SK-N-SH treated with all-trans-retinoic acid at 6 μM for 48 hours (cell line): ENCODE measurements around the gene BUB1B.
"Not testable (repeated sequence)": the region's sequence is repeated elsewhere in the genome, so short reads cannot be mapped to it uniquely, and the experiment has no call there.

Experiments used
- ATAC-seq: fragments of 200-7000 bp; cut with Tn5 transposase; 3 replicates; pipeline ENCODE4 v1.9.1; 2020; ENCODE audit warnings: mild to moderate bottlenecking, moderate library complexity
- ARNTL ChIP-seq: fragments of 450-650 bp; formaldehyde crosslinking; IDR thresholded peaks from 2 replicates; pipeline ENCODE4 v1.5.0; 2020; ENCODE audit warnings: low read depth, mild to moderate bottlenecking, moderate library complexity, borderline replicate concordance
- BACH2 ChIP-seq: fragments of 250-450 bp; sonication (Bioruptor Pico); IDR thresholded peaks from 2 replicates; pipeline ENCODE4 v1.9.0; 2021; ENCODE audit warnings: mild to moderate bottlenecking, borderline replicate concordance
- CSDC2 ChIP-seq: fragments of 250-450 bp; sonication (Bioruptor Pico); IDR thresholded peaks from 2 replicates; pipeline ENCODE4 v1.5.0; 2020; ENCODE audit warnings: mild to moderate bottlenecking, moderate library complexity
- ESRRG ChIP-seq: fragments of 250-450 bp; sonication (Bioruptor Pico); IDR thresholded peaks from 2 replicates; pipeline ENCODE4 v1.6.1; 2021; ENCODE audit warnings: mild to moderate bottlenecking
- GLIS3 ChIP-seq: fragments of 250-450 bp; sonication (Bioruptor Pico); IDR thresholded peaks from 2 replicates; pipeline ENCODE4 v1.5.0; 2020; ENCODE audit warnings: mild to moderate bottlenecking, moderate library complexity
- ISL1 ChIP-seq: fragments of 250-450 bp; sonication (Bioruptor Pico); IDR thresholded peaks from 2 replicates; pipeline ENCODE4 v2.1.2; 2022; ENCODE audit warnings: mild to moderate bottlenecking, moderate library complexity
- OSR1 ChIP-seq: fragments of 250-450 bp; sonication (Bioruptor Pico); IDR thresholded peaks from 2 replicates; pipeline ENCODE4 v1.8.0; 2022; ENCODE audit warnings: moderate library complexity, mild to moderate bottlenecking, inconsistent platforms
- PPARA ChIP-seq: fragments of 250-450 bp; sonication (Bioruptor Pico); IDR thresholded peaks from 2 replicates; pipeline ENCODE4 v1.5.0; 2020; ENCODE audit warnings: mild to moderate bottlenecking, borderline replicate concordance
- RARB ChIP-seq: fragments of 250-450 bp; sonication (Bioruptor Pico); IDR thresholded peaks from 2 replicates; pipeline ENCODE4 v1.8.0; 2021; ENCODE audit warnings: mild to moderate bottlenecking, moderate library complexity
- SNAI2 ChIP-seq: fragments of 250-450 bp; sonication (Bioruptor Pico); IDR thresholded peaks from 2 replicates; pipeline ENCODE4 v1.5.0; 2020; ENCODE audit warnings: mild to moderate bottlenecking, moderate library complexity
- TCF4 ChIP-seq: fragments of 250-450 bp; sonication (Bioruptor Pico); IDR thresholded peaks from 2 replicates; pipeline ENCODE4 v1.8.0; 2021; ENCODE audit warnings: mild to moderate bottlenecking, moderate library complexity, borderline replicate concordance
- TOX ChIP-seq: fragments of 250-450 bp; sonication (Bioruptor Pico); IDR thresholded peaks from 2 replicates; pipeline ENCODE4 v1.8.0; 2021; ENCODE audit warnings: mild to moderate bottlenecking, moderate library complexity, borderline replicate concordance
- TSHZ2 ChIP-seq: fragments of 250-450 bp; sonication (Bioruptor Pico); IDR thresholded peaks from 2 replicates; pipeline ENCODE4 v1.5.0; 2020; ENCODE audit warnings: mild to moderate bottlenecking, moderate library complexity
- ZC3H10 ChIP-seq: fragments of 250-450 bp; sonication (Bioruptor Pico); IDR thresholded peaks from 2 replicates; pipeline ENCODE4 v1.5.1; 2021; ENCODE audit warnings: mild to moderate bottlenecking, moderate library complexity
- ZFP3 ChIP-seq: fragments of 250-450 bp; sonication (Bioruptor Pico); IDR thresholded peaks from 2 replicates; pipeline ENCODE4 v1.5.0; 2020; ENCODE audit warnings: mild to moderate bottlenecking, moderate library complexity
- ZFP30 ChIP-seq: fragments of 450-650 bp; formaldehyde crosslinking; IDR thresholded peaks from 2 replicates; pipeline ENCODE4 v1.5.0; 2022; ENCODE audit warnings: mild to moderate bottlenecking, moderate library complexity
- ZNF565 ChIP-seq: fragments of 450-650 bp; formaldehyde crosslinking; conservative IDR thresholded peaks from 2 replicates; pipeline ENCODE4 v1.5.0; 2020; ENCODE audit warnings: low read depth, mild to moderate bottlenecking, moderate library complexity
- ZNF70 ChIP-seq: fragments of 450-650 bp; formaldehyde crosslinking; IDR thresholded peaks from 2 replicates; pipeline ENCODE4 v1.5.0; 2020; ENCODE audit warnings: mild to moderate bottlenecking, moderate library complexity
- ZNF8 ChIP-seq: fragments of 450-650 bp; formaldehyde crosslinking; IDR thresholded peaks from 2 replicates; pipeline ENCODE4 v1.5.0; 2020; ENCODE audit warnings: mild to moderate bottlenecking, moderate library complexity
- TF ChIP-seq, protein P1 (sequence below): fragments of 250-450 bp; sonication (Bioruptor Pico); IDR thresholded peaks from 2 replicates; pipeline ENCODE4 v1.8.0; 2021; ENCODE audit warnings: low read depth, mild to moderate bottlenecking, moderate library complexity, borderline replicate concordance
- TF ChIP-seq, protein P2 (sequence below): fragments of 250-450 bp; sonication (Bioruptor Pico); IDR thresholded peaks from 2 replicates; pipeline ENCODE4 v1.5.1; 2021; ENCODE audit warnings: mild to moderate bottlenecking, moderate library complexity

The BUB1B gene

DNA sequence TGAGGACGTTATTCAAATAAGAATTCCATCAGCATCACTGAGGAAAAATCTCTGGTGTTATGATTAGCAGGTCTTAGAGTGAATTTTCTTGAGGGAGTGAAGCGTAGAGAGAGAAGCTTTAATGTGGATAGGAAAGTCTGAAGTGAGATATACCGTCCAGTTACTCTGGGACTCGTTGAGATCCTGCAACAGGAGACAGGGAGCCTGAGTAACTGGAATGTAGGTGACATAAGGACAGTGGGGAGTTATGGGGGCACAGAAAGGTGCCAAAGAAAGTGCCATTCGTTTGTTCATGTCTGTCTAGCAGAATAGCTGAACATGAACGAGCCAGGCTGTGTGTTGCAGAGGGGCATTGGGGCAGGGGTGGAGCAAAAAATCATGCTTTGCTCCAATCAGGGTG is 9.4 kb upstream of the BUB1B start:
- no peak for TF ChIP-seq ZFP3
- TF ChIP-seq SNAI2: no peak
- TF ChIP-seq PPARA: no peak
- TF ChIP-seq, protein P1, sequence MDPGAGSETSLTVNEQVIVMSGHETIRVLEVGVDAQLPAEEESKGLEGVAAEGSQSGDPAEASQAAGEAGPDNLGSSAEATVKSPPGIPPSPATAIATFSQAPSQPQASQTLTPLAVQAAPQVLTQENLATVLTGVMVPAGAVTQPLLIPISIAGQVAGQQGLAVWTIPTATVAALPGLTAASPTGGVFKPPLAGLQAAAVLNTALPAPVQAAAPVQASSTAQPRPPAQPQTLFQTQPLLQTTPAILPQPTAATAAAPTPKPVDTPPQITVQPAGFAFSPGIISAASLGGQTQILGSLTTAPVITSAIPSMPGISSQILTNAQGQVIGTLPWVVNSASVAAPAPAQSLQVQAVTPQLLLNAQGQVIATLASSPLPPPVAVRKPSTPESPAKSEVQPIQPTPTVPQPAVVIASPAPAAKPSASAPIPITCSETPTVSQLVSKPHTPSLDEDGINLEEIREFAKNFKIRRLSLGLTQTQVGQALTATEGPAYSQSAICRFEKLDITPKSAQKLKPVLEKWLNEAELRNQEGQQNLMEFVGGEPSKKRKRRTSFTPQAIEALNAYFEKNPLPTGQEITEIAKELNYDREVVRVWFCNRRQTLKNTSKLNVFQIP (CRISPR knock-in tag): no peak
- TF ChIP-seq ESRRG (CRISPR knock-in tag): no peak
- TF ChIP-seq BACH2 (CRISPR knock-in tag): no peak
- TF ChIP-seq ZFP30 (CRISPR knock-in tag): no peak
- TF ChIP-seq GLIS3 (CRISPR knock-in tag): no peak
- no peak for TF ChIP-seq TSHZ2 (CRISPR knock-in tag)
- TF ChIP-seq, protein P2, sequence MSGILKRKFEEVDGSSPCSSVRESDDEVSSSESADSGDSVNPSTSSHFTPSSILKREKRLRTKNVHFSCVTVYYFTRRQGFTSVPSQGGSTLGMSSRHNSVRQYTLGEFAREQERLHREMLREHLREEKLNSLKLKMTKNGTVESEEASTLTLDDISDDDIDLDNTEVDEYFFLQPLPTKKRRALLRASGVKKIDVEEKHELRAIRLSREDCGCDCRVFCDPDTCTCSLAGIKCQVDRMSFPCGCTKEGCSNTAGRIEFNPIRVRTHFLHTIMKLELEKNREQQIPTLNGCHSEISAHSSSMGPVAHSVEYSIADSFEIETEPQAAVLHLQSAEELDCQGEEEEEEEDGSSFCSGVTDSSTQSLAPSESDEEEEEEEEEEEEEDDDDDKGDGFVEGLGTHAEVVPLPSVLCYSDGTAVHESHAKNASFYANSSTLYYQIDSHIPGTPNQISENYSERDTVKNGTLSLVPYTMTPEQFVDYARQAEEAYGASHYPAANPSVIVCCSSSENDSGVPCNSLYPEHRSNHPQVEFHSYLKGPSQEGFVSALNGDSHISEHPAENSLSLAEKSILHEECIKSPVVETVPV (CRISPR knock-in tag): no peak
- no peak for TF ChIP-seq RARB
- TF ChIP-seq OSR1 (CRISPR knock-in tag): no peak
- no peak for TF ChIP-seq ISL1
- TF ChIP-seq ZNF565 (CRISPR knock-in tag): no peak
- TF ChIP-seq TOX (CRISPR knock-in tag): no peak
- TF ChIP-seq ZNF70 (CRISPR knock-in tag): no peak
- no peak for TF ChIP-seq TCF4 (CRISPR knock-in tag)
- TF ChIP-seq, all 23 proteins: peak for 0
- ATAC-seq: no peak

GRCh38 chr15:40151991-40152390 is 8.9 kb upstream of the BUB1B start:
- no peak for TF ChIP-seq TCF4 (CRISPR knock-in tag)
- no peak for TF ChIP-seq ZNF8 (CRISPR knock-in tag)
- TF ChIP-seq OSR1 (CRISPR knock-in tag): no peak
- no peak for TF ChIP-seq ZFP3
- TF ChIP-seq CSDC2: no peak
- TF ChIP-seq ISL1: no peak
- TF ChIP-seq, protein P1 (CRISPR knock-in tag): no peak
- no peak for TF ChIP-seq TOX (CRISPR knock-in tag)
- TF ChIP-seq SNAI2: no peak
- TF ChIP-seq ESRRG (CRISPR knock-in tag): no peak
- no peak for TF ChIP-seq ZNF70 (CRISPR knock-in tag)
- TF ChIP-seq ZFP30 (CRISPR knock-in tag): no peak
- no peak for TF ChIP-seq PPARA
- no peak for ATAC-seq

DNA sequence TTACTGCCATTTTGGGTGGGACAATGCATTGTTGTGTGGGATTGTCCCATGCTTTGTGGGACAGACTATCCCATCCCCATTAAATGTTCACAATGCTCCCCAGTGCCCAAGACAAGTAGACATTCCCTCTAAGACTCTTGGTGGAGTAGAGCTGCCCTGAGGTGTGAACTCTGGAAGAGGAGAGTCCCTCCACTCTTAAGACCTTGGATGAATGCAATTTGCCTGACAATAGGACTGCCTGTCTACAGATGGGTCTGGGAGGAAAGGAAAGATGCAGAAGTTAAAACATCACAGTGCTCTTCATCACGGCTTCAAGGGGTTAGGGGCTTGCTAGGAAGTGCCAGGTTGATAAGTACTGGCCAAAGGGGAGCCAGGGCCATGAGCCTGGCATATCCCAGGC is 6.0 kb upstream of the BUB1B start:
- not testable (repeated sequence) for ATAC-seq

GRCh38 chr15:40155270-40155910 is 5.5 kb upstream of the BUB1B start:
- TF ChIP-seq BACH2 (CRISPR knock-in tag) (no peak), ZNF70 (CRISPR knock-in tag) (no peak), ZFP3 (no peak), ARNTL (no peak), ZC3H10 (no peak), ISL1 (no peak), GLIS3 (CRISPR knock-in tag) (no peak), TOX (CRISPR knock-in tag) (no peak), SNAI2 (no peak), ZFP30 (CRISPR knock-in tag) (no peak), CSDC2 (no peak), ZNF8 (CRISPR knock-in tag) (no peak), OSR1 (CRISPR knock-in tag) (no peak)
- TF ChIP-seq, protein P2 (CRISPR knock-in tag): no peak
- TF ChIP-seq, protein P1 (CRISPR knock-in tag): no peak
- no peak; the same call in 2 of the 3 replicates for ATAC-seq
